Stimulated activated CD4-positive, alpha-beta T cell treated with anti-CD3 and anti-CD28 coated beads, TNF-alpha, amount 100 ng/mL, for 4 hours (primary cell): Measurements from ENCODE around the gene CEP85L.

ENCODE experiments used
- DNase-seq, 3 experiments: peaks; one replicate each; pipeline ENCODE4 v3.0.0-alpha.2; 2020; ENCODE audit warnings: low read depth in 3 of 3

Gene CEP85L

GRCh38 chr6:118542184-118542952, 109.0 kb downstream of the CEP85L start:
- DNase-seq: no peak

- DNase-seq: no peak
Observed at GRCh38 chr6:118537574-118537973, 113.8 kb downstream of the CEP85L start.

- DNase-seq: no peak
Observed at GRCh38 chr6:118536478-118536877, 114.9 kb downstream of the CEP85L start.

- DNase-seq: no peak
Observed at GRCh38 chr6:118535176-118535844, 116.1 kb downstream of the CEP85L start.

DNA sequence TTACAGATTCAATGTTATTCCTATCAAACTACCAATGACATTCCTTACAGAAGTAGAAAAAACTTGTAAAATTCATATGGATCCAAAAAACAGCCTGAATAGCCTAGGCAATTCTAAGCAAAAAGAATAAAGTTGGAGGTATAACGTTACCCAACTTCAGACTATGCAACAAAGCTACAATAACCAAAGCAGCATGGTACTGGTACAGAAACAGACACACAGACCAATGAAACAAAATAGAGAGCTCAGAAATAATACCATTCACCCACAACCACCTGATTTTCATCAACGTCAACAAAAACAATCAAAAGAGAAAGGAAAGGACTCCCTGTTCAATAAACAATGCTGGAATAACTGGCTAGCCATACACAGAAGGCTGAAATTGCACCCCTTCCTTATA, 120.4 kb downstream of the CEP85L start:
- DNase-seq: no peak

- DNase-seq: no peak
Observed at GRCh38 chr6:118529756-118530155, 121.6 kb downstream of the CEP85L start.

- no peak for DNase-seq
Observed at GRCh38 chr6:118528129-118528528, 123.3 kb downstream of the CEP85L start.

GRCh38 chr6:118525913-118526780, 125.2 kb downstream of the CEP85L start:
- DNase-seq: no peak

- no peak for DNase-seq
Observed at GRCh38 chr6:118524686-118525085, 126.7 kb downstream of the CEP85L start.

DNA sequence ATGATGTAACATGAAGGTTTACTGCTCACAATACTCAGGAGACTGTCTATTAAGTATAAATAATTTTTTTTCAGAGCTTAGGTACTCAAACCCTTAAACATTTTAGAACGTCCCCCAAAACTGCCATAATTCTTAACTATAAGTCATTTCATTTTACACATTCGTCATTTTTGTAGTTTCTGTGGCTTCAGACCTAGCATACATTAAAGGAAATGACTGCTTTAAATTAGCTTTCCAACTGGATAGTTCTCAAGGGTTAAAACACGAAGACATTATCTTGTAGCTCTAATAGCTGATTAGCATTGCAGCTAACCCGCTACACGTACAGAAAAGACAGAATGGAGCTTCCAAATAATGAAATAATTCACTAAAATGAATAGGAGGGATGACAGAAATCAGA, 128.2 kb downstream of the CEP85L start:
- no peak for DNase-seq

- DNase-seq: no peak
Observed at GRCh38 chr6:118522422-118522821, 129.0 kb downstream of the CEP85L start.

DNA sequence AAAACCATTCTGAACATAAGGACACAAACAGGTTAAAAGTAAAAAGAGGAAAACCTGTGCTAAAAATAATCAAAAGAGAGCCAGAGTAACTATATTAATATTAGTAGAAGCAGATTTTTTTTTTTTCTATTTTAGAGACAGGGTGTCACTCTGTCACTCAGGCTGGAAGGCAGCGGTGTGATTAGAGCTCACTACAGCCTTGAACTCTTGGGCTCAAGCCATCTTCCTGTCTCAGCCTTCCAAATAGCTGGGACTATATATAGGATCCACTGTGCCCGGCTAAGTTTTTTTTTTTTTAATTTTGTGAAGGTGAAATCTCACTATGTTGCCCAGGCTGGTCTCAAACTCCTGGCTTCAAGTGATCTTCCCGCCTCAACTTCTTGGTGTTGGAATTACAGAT, 136.7 kb downstream of the CEP85L start:
- no peak for DNase-seq

- DNase-seq: no peak
Observed at GRCh38 chr6:118511930-118512715, 139.3 kb downstream of the CEP85L start.

DNA sequence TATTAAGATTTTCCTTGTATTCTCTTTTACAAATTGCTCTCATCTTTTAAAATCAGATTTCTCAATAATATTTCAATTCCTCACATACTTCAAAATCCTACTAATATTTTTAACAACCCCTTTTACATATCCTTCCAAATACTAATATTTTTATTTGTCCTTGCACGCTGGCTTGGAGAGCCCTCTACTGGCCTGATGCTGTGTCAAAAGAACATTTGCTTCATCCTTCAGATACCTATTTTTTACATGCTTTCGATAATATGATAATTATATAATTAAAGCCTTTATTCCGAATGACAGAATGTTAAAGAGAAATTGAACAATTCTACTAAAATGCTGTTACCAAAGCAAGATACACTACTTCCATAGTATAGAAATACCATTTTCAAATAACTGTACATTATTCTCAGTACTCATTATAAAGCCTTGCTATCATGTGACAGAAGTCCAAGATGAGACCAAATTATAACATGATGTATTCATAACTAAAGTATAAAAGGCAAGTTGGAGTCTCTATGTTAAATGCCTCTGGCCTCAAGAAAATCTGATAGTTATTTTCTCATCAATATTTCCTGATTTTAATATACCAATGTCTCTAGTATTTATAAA, 142.3 kb downstream of the CEP85L start:
- no peak for DNase-seq

GRCh38 chr6:118507636-118508035, 143.8 kb downstream of the CEP85L start:
- DNase-seq: no peak

GRCh38 chr6:118506071-118506638, 145.2 kb downstream of the CEP85L start:
- DNase-seq: no peak

DNA sequence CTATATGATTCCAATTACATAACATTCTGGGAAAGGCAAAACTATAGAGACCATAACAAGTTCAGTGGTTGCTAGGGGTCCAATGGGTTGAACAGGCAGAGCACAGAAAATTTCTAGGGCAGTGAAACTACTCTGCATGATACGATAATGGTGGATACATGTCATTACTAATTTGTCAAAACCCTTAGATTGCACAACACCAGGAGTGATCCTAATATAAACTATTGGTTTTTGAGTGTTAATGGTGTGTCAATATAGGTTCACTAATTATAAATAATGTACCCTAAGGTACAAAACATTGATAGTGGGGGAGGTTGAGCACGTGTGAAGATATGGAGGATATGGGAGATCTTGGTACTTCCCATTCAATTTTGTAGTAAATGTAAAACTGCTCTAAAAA, 145.7 kb downstream of the CEP85L start:
- DNase-seq: no peak

- DNase-seq: no peak
Observed at GRCh38 chr6:118504611-118505010, 146.8 kb downstream of the CEP85L start.

DNA sequence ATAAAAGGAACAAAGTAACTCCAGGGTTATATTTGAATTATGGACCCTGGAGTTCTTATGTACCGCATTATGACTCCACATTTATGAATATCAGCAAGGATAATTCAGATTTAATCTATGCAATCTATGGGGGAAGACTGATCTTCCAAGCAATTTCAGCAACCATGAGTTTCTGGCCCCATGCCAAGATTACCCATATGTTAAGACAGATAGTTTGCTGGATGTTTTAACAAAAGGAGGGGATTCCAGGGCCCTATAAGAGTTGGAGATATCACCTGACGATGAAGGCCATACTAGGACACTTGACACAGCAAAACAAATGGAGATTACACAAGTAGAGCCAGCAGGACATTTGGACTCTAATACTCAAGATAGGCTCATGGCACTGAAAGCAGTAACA, 149.2 kb downstream of the CEP85L start:
- DNase-seq: no peak

- no peak for DNase-seq
Observed at GRCh38 chr6:118501765-118502164, 149.6 kb downstream of the CEP85L start.

DNA sequence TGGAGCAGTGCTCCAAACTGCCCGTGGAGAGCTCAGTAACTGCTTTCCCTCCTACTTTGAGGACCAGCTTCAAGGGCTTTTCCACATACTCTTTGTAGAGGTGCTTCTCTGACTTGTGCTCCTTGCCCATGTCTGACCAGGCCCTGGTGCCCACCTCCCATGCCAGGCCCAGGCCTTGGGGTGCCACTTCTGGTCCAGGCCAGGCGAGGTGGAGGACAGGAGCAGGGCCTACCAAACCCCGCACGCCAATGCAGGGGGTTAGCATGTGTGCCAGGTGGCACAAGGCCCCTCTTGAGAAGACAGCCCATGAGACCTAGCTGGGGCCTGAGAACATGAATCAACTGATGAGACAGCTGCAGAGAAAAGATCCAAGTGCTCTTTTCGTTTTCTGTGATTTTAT, 150.3 kb downstream of the CEP85L start:
- no peak for DNase-seq
